ENCODE data around the gene ZNF789. TPM values are rescaled to one million over a fixed set of nuclear protein-coding genes. Genes with fewer than 3 reads are reported as not detected.
A peak's percentile ranks its signal among the peaks of the same experiment; 100 is the strongest.

Gene ZNF789
- total and polyA plus RNA-seq, 2 of the 13 experiments (the other 11 are each of a cell fraction or from before 2014, with no cell fraction given): 19.8 to 25.1 TPM

DNA sequence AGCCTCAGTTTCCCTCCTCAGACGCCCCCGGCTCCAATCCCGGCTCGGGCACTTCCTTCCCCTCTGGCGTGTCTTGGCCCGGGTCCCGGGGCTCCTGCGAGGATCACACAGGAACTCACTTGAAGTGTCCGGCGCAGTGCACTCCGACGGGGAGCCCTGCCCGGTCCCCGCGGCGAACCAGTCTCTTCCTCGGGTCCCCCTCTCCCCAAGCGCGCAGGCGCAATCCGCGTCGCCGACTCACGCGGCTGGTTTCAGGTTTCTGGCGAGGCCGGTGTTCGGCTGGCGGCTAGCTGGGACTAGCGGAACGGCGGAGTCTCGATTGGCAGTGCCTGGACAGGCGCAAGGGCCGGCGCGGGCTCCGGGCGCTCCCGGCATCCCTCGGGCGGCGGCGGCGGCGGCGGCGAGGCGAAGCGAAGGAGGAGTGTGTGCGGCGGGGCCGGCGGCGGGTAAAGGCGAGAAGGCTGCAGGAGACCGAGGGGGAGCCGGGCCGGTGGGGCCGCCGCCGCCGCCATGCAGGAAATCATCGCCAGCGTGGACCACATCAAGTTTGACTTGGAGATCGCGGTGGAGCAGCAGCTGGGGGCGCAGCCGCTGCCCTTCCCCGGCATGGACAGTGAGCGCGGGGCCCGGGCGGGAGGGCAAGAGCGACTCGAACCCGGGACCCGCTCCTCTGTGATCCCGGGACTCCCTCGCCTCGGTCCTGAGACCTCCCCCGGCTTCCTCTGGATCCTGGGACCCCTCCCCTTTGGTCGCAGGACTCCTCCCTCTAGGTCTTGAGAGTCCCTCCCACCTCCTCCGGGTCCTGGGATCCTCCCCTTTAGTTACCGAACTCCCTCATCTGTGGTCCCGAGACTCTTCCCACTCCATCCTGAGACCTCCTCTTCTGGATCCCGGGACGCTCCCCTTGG lies 33.9 kb upstream of the ZNF789 start, which contains the start of the genes CPSF4 and PTCD1 (continued):
- TF ChIP-seq, protein P1, sequence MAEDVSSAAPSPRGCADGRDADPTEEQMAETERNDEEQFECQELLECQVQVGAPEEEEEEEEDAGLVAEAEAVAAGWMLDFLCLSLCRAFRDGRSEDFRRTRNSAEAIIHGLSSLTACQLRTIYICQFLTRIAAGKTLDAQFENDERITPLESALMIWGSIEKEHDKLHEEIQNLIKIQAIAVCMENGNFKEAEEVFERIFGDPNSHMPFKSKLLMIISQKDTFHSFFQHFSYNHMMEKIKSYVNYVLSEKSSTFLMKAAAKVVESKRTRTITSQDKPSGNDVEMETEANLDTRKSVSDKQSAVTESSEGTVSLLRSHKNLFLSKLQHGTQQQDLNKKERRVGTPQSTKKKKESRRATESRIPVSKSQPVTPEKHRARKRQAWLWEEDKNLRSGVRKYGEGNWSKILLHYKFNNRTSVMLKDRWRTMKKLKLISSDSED (CRISPR knock-in tag; IDR thresholded peaks at IDR 0.05): no peak
- TF ChIP-seq, protein P2, sequence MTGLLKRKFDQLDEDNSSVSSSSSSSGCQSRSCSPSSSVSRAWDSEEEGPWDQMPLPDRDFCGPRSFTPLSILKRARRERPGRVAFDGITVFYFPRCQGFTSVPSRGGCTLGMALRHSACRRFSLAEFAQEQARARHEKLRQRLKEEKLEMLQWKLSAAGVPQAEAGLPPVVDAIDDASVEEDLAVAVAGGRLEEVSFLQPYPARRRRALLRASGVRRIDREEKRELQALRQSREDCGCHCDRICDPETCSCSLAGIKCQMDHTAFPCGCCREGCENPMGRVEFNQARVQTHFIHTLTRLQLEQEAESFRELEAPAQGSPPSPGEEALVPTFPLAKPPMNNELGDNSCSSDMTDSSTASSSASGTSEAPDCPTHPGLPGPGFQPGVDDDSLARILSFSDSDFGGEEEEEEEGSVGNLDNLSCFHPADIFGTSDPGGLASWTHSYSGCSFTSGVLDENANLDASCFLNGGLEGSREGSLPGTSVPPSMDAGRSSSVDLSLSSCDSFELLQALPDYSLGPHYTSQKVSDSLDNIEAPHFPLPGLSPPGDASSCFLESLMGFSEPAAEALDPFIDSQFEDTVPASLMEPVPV (CRISPR knock-in tag; IDR thresholded peaks at IDR 0.05): peak; percentile 77; the same call in 1 of the 2 replicates
- no peak; the same call in 1 of the 2 replicates for TF ChIP-seq ZKSCAN8 (CRISPR knock-in tag; IDR thresholded peaks at IDR 0.05; ENCODE audit: borderline replicate concordance)
- peak; percentile 58; the same call in 1 of the 2 replicates for TF ChIP-seq ZNF441 (CRISPR knock-in tag; IDR thresholded peaks at IDR 0.05; ENCODE audit: borderline replicate concordance)
- 0 out of 2 replicates have a peak, but pooled peaks have one; percentile 51 for TF ChIP-seq SSRP1 (CRISPR knock-in tag; IDR thresholded peaks at IDR 0.05)
- peak; percentile 44; the same call in 1 of the 2 replicates for TF ChIP-seq ZNF501 (CRISPR knock-in tag; IDR thresholded peaks at IDR 0.05)
- peak; percentile 90 for TF ChIP-seq ARNTL (CRISPR knock-in tag; IDR thresholded peaks at IDR 0.05)
- no peak for TF ChIP-seq ZNF383 (CRISPR knock-in tag; IDR thresholded peaks at IDR 0.05; ENCODE audit: borderline replicate concordance)
- peak; percentile 82 for TF ChIP-seq NR2C2 (CRISPR knock-in tag; IDR thresholded peaks at IDR 0.05; ENCODE audit: borderline replicate concordance)
- TF ChIP-seq, protein P3, sequence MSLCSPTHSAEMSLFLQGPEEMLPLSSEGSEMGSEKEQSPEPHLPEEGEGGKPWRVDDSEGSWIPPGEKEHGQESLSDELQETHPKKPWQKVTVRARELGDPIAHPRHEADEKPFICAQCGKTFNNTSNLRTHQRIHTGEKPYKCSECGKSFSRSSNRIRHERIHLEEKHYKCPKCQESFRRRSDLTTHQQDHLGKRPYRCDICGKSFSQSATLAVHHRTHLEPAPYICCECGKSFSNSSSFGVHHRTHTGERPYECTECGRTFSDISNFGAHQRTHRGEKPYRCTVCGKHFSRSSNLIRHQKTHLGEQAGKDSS (CRISPR knock-in tag; IDR thresholded peaks at IDR 0.05; ENCODE audit: borderline replicate concordance, low read depth): peak; percentile 30; the same call in 1 of the 2 replicates
- peak; percentile 83; the same call in 1 of the 2 replicates for TF ChIP-seq ZNF790 (CRISPR knock-in tag; IDR thresholded peaks at IDR 0.05; ENCODE audit: borderline replicate concordance)
- TF ChIP-seq DPF2 (CRISPR knock-in tag; IDR thresholded peaks at IDR 0.05; ENCODE audit: borderline replicate concordance, low read depth): no peak
- no peak for TF ChIP-seq U2AF1 (optimal IDR thresholded peaks at IDR 0.05; ENCODE audit: low read depth, low read length)
- TF ChIP-seq ZFP90 (CRISPR knock-in tag; IDR thresholded peaks at IDR 0.05; ENCODE audit: borderline replicate concordance): no peak; the same call in 1 of the 2 replicates
- TF ChIP-seq ZNF468 (CRISPR knock-in tag; IDR thresholded peaks at IDR 0.05): no peak
- TF ChIP-seq, protein P4, sequence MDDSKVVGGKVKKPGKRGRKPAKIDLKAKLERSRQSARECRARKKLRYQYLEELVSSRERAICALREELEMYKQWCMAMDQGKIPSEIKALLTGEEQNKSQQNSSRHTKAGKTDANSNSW (CRISPR knock-in tag; IDR thresholded peaks at IDR 0.05; ENCODE audit: borderline replicate concordance): no peak
- TF ChIP-seq GATA4 (IDR thresholded peaks at IDR 0.05; ENCODE audit: borderline replicate concordance, low read depth): peak; percentile 60
- TF ChIP-seq, protein P5, sequence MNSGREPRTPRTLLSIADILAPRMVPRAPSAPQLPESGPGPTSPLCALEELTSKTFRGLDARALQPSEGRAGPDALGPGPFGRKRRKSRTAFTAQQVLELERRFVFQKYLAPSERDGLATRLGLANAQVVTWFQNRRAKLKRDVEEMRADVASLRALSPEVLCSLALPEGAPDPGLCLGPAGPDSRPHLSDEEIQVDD (CRISPR knock-in tag; IDR thresholded peaks at IDR 0.05; ENCODE audit: borderline replicate concordance): no peak
- TF ChIP-seq, protein P6, sequence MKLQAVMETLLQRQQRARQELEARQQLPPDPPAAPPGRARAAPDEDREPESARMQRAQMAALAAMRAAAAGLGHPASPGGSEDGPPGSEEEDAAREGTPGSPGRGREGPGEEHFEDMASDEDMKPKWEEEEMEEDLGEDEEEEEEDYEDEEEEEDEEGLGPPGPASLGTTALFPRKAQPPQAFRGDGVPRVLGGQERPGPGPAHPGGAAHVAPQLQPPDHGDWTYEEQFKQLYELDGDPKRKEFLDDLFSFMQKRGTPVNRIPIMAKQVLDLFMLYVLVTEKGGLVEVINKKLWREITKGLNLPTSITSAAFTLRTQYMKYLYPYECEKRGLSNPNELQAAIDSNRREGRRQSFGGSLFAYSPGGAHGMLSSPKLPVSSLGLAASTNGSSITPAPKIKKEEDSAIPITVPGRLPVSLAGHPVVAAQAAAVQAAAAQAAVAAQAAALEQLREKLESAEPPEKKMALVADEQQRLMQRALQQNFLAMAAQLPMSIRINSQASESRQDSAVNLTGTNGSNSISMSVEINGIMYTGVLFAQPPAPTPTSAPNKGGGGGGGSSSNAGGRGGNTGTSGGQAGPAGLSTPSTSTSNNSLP (IDR thresholded peaks at IDR 0.05; ENCODE audit: low read depth, low read length): 0 out of 2 replicates have a peak, but pooled peaks have one; percentile 18
- TF ChIP-seq ESRRA (CRISPR knock-in tag; IDR thresholded peaks at IDR 0.05; ENCODE audit: low read depth): 0 out of 2 replicates have a peak, but pooled peaks have one; percentile 35
- TF ChIP-seq TMF1 (CRISPR knock-in tag; IDR thresholded peaks at IDR 0.05; ENCODE audit: low read depth): peak; percentile 75; the same call in 1 of the 2 replicates

Data from HepG2 (cell line).